Hepatocyte (in vitro differentiated cells): ENCODE measurements around the gene CORO1C.

Source experiments
- EZH2 ChIP-seq: fragments of 200-600 bp; sonication (generic); IDR thresholded peaks from 2 replicates; pipeline ENCODE4 v1.6.1; 2016; ENCODE audit warnings: antibody characterized with exemption, mild to moderate bottlenecking, borderline replicate concordance
- TF ChIP-seq, protein P1 (sequence below): fragments of 200-600 bp; sonication (generic); IDR thresholded peaks from 2 replicates; pipeline ENCODE4 v1.5.1; 2016; ENCODE audit warnings: antibody characterized with exemption, mild to moderate bottlenecking; ENCODE audit not compliant: poor library complexity

DNA sequence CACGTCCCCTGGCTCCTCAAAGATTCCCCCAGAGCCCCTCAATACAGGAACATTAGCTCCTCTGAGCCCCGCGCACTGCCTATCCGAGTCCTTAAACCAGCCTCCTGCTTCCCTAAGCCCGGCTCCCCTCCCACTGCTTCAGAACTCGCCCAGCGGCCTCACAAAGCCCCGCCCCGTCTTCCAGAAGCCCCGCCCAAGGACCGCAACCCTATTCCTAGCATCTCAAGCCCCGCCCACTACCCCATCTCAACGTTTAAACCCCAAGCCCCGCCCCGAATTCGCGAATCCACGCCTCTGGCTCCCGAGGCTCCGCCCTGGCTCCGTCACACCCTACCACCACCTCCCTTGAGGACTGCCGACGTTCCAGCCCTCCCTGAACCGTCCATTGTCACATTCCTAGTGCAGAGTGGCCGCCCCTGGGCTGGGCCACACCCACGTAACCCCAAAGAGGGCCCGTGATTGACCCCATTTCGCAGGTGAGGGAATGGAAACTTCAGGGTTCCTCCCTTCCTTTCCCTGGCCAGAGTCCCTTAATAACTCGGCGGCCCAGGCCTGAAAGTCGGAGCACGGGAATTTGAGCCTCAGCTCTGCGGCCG is 646 bp upstream of the CORO1C start:
- TF ChIP-seq, protein P1, sequence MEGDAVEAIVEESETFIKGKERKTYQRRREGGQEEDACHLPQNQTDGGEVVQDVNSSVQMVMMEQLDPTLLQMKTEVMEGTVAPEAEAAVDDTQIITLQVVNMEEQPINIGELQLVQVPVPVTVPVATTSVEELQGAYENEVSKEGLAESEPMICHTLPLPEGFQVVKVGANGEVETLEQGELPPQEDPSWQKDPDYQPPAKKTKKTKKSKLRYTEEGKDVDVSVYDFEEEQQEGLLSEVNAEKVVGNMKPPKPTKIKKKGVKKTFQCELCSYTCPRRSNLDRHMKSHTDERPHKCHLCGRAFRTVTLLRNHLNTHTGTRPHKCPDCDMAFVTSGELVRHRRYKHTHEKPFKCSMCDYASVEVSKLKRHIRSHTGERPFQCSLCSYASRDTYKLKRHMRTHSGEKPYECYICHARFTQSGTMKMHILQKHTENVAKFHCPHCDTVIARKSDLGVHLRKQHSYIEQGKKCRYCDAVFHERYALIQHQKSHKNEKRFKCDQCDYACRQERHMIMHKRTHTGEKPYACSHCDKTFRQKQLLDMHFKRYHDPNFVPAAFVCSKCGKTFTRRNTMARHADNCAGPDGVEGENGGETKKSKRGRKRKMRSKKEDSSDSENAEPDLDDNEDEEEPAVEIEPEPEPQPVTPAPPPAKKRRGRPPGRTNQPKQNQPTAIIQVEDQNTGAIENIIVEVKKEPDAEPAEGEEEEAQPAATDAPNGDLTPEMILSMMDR: no peak
- TF ChIP-seq EZH2: no peak
